Subcutaneous abdominal adipose tissue (tissue), 5 donors: ENCODE data around the gene ECEL1.
"Not testable (repeated sequence)": the region's sequence is repeated elsewhere in the genome, so short reads cannot be mapped to it uniquely, and the experiment has no call there.

Experiments
- H3K27ac ChIP-seq: one replicate; pipeline ENCODE4 v1.7.0; 2013; ENCODE audit warnings: low read depth, mild to moderate bottlenecking, inconsistent platforms, low read length, moderate library complexity
- H3K27me3 ChIP-seq, 5 donors: one replicate each; pipeline ENCODE4 v1.7.0; 2013; ENCODE audit warnings: low read length in 5 of 5, inconsistent platforms in 1 of 5; ENCODE audit not compliant: control insufficient read depth in 5 of 5, insufficient read depth in 4 of 5
- H3K36me3 ChIP-seq, 5 donors: one replicate each; pipeline ENCODE4 v1.7.0; 2013; ENCODE audit warnings: low read length in 5 of 5; ENCODE audit not compliant: control insufficient read depth in 5 of 5, insufficient read depth in 5 of 5
- H3K4me1 ChIP-seq, 5 donors: one replicate each; pipeline ENCODE4 v1.7.0; 2013; ENCODE audit warnings: low read length in 5 of 5, mild to moderate bottlenecking in 3 of 5, moderate library complexity in 1 of 5; ENCODE audit not compliant: control insufficient read depth in 5 of 5, insufficient read depth in 5 of 5
- H3K4me3 ChIP-seq, 5 donors: one replicate each; pipeline ENCODE4 v1.7.0; 2013; ENCODE audit warnings: low read length in 5 of 5, low read depth in 1 of 5
- H3K9ac ChIP-seq, 5 donors: one replicate each; pipeline ENCODE4 v1.7.0; 2013; ENCODE audit warnings: low read length in 5 of 5, mild to moderate bottlenecking in 4 of 5, moderate library complexity in 3 of 5
- H3K9me3 ChIP-seq, 5 donors: one replicate each; pipeline ENCODE4 v1.7.0; 2013; ENCODE audit warnings: low read length in 5 of 5; ENCODE audit not compliant: control insufficient read depth in 5 of 5
- donor health status: healthy.
- donor health status: healthy.
- donor health status: healthy.
- donor health status: healthy.
- donor health status: healthy.

Gene ECEL1

GRCh38 chr2:232443047-232443446 lies 44.6 kb downstream of the ECEL1 start:
- H3K9ac ChIP-seq, H3K9me3 ChIP-seq, H3K36me3 ChIP-seq, H3K27ac ChIP-seq, H3K4me3 ChIP-seq, H3K4me1 ChIP-seq: not testable (repeated sequence)
- H3K27me3 ChIP-seq, result peaks cover 0 to 22% (median 9%) of the 10 kb centered on the region in 5 donors

GRCh38 chr2:232442431-232442830 lies 45.2 kb downstream of the ECEL1 start:
- H3K9me3 ChIP-seq, H3K36me3 ChIP-seq, H3K27ac ChIP-seq, H3K4me3 ChIP-seq, H3K4me1 ChIP-seq, H3K9ac ChIP-seq: not testable (repeated sequence)
- peaks cover 0 to 18% (median 7%) of the 10 kb centered on the region in 5 donors for H3K27me3 ChIP-seq

- H3K4me3 ChIP-seq, H3K4me1 ChIP-seq, H3K36me3 ChIP-seq, H3K9ac ChIP-seq, H3K27ac ChIP-seq, H3K9me3 ChIP-seq: not testable (repeated sequence)
- peaks cover 0 to 19% (median 9%) of the 10 kb centered on the region in 5 donors for H3K27me3 ChIP-seq
Observed at GRCh38 chr2:232441922-232442321, 45.7 kb downstream of the ECEL1 start.

- no peak overlapping the region for H3K9ac ChIP-seq
- no peak overlapping the region for H3K4me3 ChIP-seq
- no peaks in the 10 kb centered on the region for H3K36me3 ChIP-seq
- H3K4me1 ChIP-seq, result peaks cover 0 to 5% (median 0%) of the 10 kb centered on the region in 5 donors
- no peaks in the 10 kb centered on the region for H3K9me3 ChIP-seq
- H3K27me3 ChIP-seq, result peaks cover 0 to 22% (median 12%) of the 10 kb centered on the region in 5 donors
- no peak overlapping the region for H3K27ac ChIP-seq
Observed at GRCh38 chr2:232441147-232441651, 46.4 kb downstream of the ECEL1 start.

- H3K9ac ChIP-seq, H3K4me3 ChIP-seq, H3K36me3 ChIP-seq, H3K27ac ChIP-seq, H3K4me1 ChIP-seq, H3K9me3 ChIP-seq: not testable (repeated sequence)
- peaks cover 0 to 22% (median 12%) of the 10 kb centered on the region in 5 donors for H3K27me3 ChIP-seq
Observed at GRCh38 chr2:232440220-232441018, 47.2 kb downstream of the ECEL1 start.

- no peak overlapping the region for H3K9ac ChIP-seq
- H3K27ac ChIP-seq, result no peak overlapping the region
- H3K36me3 ChIP-seq, result no peaks in the 10 kb centered on the region
- H3K4me1 ChIP-seq, result peaks cover 0 to 5% (median 0%) of the 10 kb centered on the region in 5 donors
- H3K9me3 ChIP-seq, result no peaks in the 10 kb centered on the region
- peaks cover 0 to 22% (median 12%) of the 10 kb centered on the region in 5 donors for H3K27me3 ChIP-seq
- H3K4me3 ChIP-seq, result no peak overlapping the region
Observed at GRCh38 chr2:232439758-232440135, 47.9 kb downstream of the ECEL1 start.

- H3K9me3 ChIP-seq, result no peaks in the 10 kb centered on the region
- H3K36me3 ChIP-seq, result no peaks in the 10 kb centered on the region
- H3K27me3 ChIP-seq, result peaks cover 0 to 17% (median 11%) of the 10 kb centered on the region in 5 donors
- no peak overlapping the region for H3K9ac ChIP-seq
- H3K27ac ChIP-seq, result no peak overlapping the region
- no peak overlapping the region for H3K4me3 ChIP-seq
- H3K4me1 ChIP-seq, result peaks cover 0 to 2% (median 0%) of the 10 kb centered on the region in 5 donors
Observed at GRCh38 chr2:232438951-232439757, 48.5 kb downstream of the ECEL1 start.

- no peaks in the 10 kb centered on the region for H3K36me3 ChIP-seq
- H3K4me3 ChIP-seq, result no peak overlapping the region
- H3K27me3 ChIP-seq, result peaks cover 0 to 15% (median 11%) of the 10 kb centered on the region in 5 donors
- no peaks in the 10 kb centered on the region for H3K9me3 ChIP-seq
- H3K27ac ChIP-seq, result no peak overlapping the region
- H3K9ac ChIP-seq, result no peak overlapping the region
- H3K4me1 ChIP-seq, result no peaks in the 10 kb centered on the region
Observed at GRCh38 chr2:232438091-232438490, 49.5 kb downstream of the ECEL1 start.

GRCh38 chr2:232437195-232437571 lies 50.5 kb downstream of the ECEL1 start:
- peaks cover 0 to 15% (median 12%) of the 10 kb centered on the region in 5 donors for H3K27me3 ChIP-seq

More at GRCh38 chr2:232437195-232437571, 50.5 kb downstream of the ECEL1 start:
- Histone ChIP-seq H3K4me3 (no peak overlapping the region), H3K4me1 (no peaks in the 10 kb centered on the region), H3K27ac (no peak overlapping the region), H3K36me3 (no peaks in the 10 kb centered on the region), H3K9me3 (no peaks in the 10 kb centered on the region), H3K9ac (no peak overlapping the region)
